Measurements from ENCODE around the gene RRAS.

Gene RRAS

GRCh38 chr19:49601482-49602038, 38.4 kb downstream of the RRAS start:
- no peak overlapping the region for H2AFZ ChIP-seq
- no peaks in the 10 kb centered on the region for H3K27me3 ChIP-seq (ENCODE audit: control insufficient read depth, insufficient read depth, low read length)
- H3K4me2 ChIP-seq (ENCODE audit: low read length), result no peak overlapping the region
- no peaks in the 10 kb centered on the region for H3K9me3 ChIP-seq (ENCODE audit: control insufficient read depth, low read length)
- peaks cover 57% of the 10 kb centered on the region for H3K79me2 ChIP-seq
- H3K36me3 ChIP-seq (ENCODE audit: control insufficient read depth, insufficient read depth, low read length), result no peaks in the 10 kb centered on the region
- H3K9ac ChIP-seq, result no peak overlapping the region
- H3K4me1 ChIP-seq, result no peaks in the 10 kb centered on the region
- TF ChIP-seq CTCF (IDR thresholded peaks at IDR 0.05), result no peak
- H3K27ac ChIP-seq, result no peak overlapping the region
- no peak overlapping the region for H3K4me3 ChIP-seq (ENCODE audit: low read depth, low read length)

GRCh38 chr19:49599378-49600295, 40.3 kb downstream of the RRAS start:
- Histone ChIP-seq H3K36me3 (ENCODE audit: control insufficient read depth, insufficient read depth, low read length) (no peaks in the 10 kb centered on the region), H3K4me2 (ENCODE audit: low read length) (no peak overlapping the region), H3K79me2 (peaks cover 51% of the 10 kb centered on the region), H3K27me3 (ENCODE audit: control insufficient read depth, insufficient read depth, low read length) (no peaks in the 10 kb centered on the region), H3K27ac (no peak overlapping the region), H3K9me3 (ENCODE audit: control insufficient read depth, low read length) (no peaks in the 10 kb centered on the region), H2AFZ (no peak overlapping the region), H3K4me3 (ENCODE audit: low read depth, low read length) (no peak overlapping the region), H3K9ac (no peak overlapping the region), H3K4me1 (no peaks in the 10 kb centered on the region)
- TF ChIP-seq CTCF (IDR thresholded peaks at IDR 0.05), result no peak

- Histone ChIP-seq H3K27me3 (ENCODE audit: control insufficient read depth, insufficient read depth, low read length) (no peaks in the 10 kb centered on the region), H3K9ac (no peak overlapping the region), H3K4me3 (ENCODE audit: low read depth, low read length) (no peak overlapping the region), H2AFZ (no peak overlapping the region), H3K4me2 (ENCODE audit: low read length) (no peak overlapping the region), H3K4me1 (no peaks in the 10 kb centered on the region), H3K9me3 (ENCODE audit: control insufficient read depth, low read length) (no peaks in the 10 kb centered on the region), H3K27ac (no peak overlapping the region), H3K36me3 (ENCODE audit: control insufficient read depth, insufficient read depth, low read length) (no peaks in the 10 kb centered on the region), H3K79me2 (peaks cover 42% of the 10 kb centered on the region)
- TF ChIP-seq CTCF (IDR thresholded peaks at IDR 0.05), result no peak
Measured at GRCh38 chr19:49597703-49597974, 42.3 kb downstream of the RRAS start.

- H3K79me2 ChIP-seq, result peaks cover 39% of the 10 kb centered on the region
- no peaks in the 10 kb centered on the region for H3K9me3 ChIP-seq (ENCODE audit: control insufficient read depth, low read length)
- no peak for TF ChIP-seq CTCF (IDR thresholded peaks at IDR 0.05)
- H3K27ac ChIP-seq, result no peak overlapping the region
- H2AFZ ChIP-seq, result no peak overlapping the region
- no peaks in the 10 kb centered on the region for H3K27me3 ChIP-seq (ENCODE audit: control insufficient read depth, insufficient read depth, low read length)
- H3K4me2 ChIP-seq (ENCODE audit: low read length), result no peak overlapping the region
- no peaks in the 10 kb centered on the region for H3K4me1 ChIP-seq
- H3K9ac ChIP-seq, result no peak overlapping the region
- no peak overlapping the region for H3K4me3 ChIP-seq (ENCODE audit: low read depth, low read length)
- H3K36me3 ChIP-seq (ENCODE audit: control insufficient read depth, insufficient read depth, low read length), result no peaks in the 10 kb centered on the region
Measured at GRCh38 chr19:49596954-49597702, 42.8 kb downstream of the RRAS start.
